Chondrocyte (in vitro differentiated cells): ENCODE results near the gene GRAMD1C. TPM values are rescaled to one million over a fixed set of nuclear protein-coding genes. Genes with fewer than 3 reads are reported as not detected.

Experiments
- DNase-seq: peaks from one replicate; pipeline ENCODE4 v3.0.0; 2021; ENCODE audit warnings: mixed read lengths, low spot score
- H3K27ac Mint-ChIP-seq: one replicate; pipeline ENCODE4 v1.8.0; 2021; ENCODE audit warnings: mild to moderate bottlenecking, moderate library complexity, mixed read lengths; ENCODE audit not compliant: unreplicated experiment
- H3K27me3 Mint-ChIP-seq: 2 replicates; pipeline ENCODE4 v1.8.0; 2021; ENCODE audit warnings: low read depth, mixed read lengths
- H3K36me3 Mint-ChIP-seq: 2 replicates; pipeline ENCODE4 v1.8.0; 2021; ENCODE audit warnings: low read depth, mixed read lengths
- H3K4me1 Mint-ChIP-seq: 2 replicates; pipeline ENCODE4 v1.8.0; 2021; ENCODE audit warnings: low read depth, mild to moderate bottlenecking, mixed read lengths
- H3K4me3 Mint-ChIP-seq: one replicate; pipeline ENCODE4 v1.8.0; 2021; ENCODE audit warnings: mild to moderate bottlenecking, moderate library complexity, mixed read lengths; ENCODE audit not compliant: unreplicated experiment
- H3K9me3 Mint-ChIP-seq: 2 replicates; pipeline ENCODE4 v1.8.0; 2021; ENCODE audit warnings: low read depth, mixed read lengths
- CTCF ChIP-seq: fragments of 200-600 bp; sonication (generic); IDR thresholded peaks from 2 replicates; pipeline ENCODE4 v1.5.0; 2021; ENCODE audit warnings: antibody characterized with exemption, mild to moderate bottlenecking, moderate library complexity
- total RNA-seq: library from RNA; stranded (reverse); gene quantifications from 3 replicates; pipeline ENCODE4 v1.2.1, GENCODE V29; 2021

The GRAMD1C gene
- total RNA-seq, 1 donor from 2014 or later, result 1.6 TPM

- no peak for TF ChIP-seq CTCF
- Mint-ChIP-seq H3K9me3 (peaks cover 5% of the 10 kb centered on the region), H3K27me3 (no peaks in the 10 kb centered on the region), H3K36me3 (no peaks in the 10 kb centered on the region), H3K4me1 (peaks cover 14% of the 10 kb centered on the region), H3K4me3 (no peak overlapping the region), H3K27ac (no peak overlapping the region)
- DNase-seq, result no peak
Observed at GRCh38 chr3:113828600-113828999, 10.0 kb upstream of the GRAMD1C start.

GRCh38 chr3:113829576-113830354, 8.8 kb upstream of the GRAMD1C start:
- Mint-ChIP-seq H3K27me3 (no peaks in the 10 kb centered on the region), H3K27ac (no peak overlapping the region), H3K4me3 (no peak overlapping the region), H3K36me3 (no peaks in the 10 kb centered on the region), H3K9me3 (peaks cover 5% of the 10 kb centered on the region), H3K4me1 (peaks cover 14% of the 10 kb centered on the region)
- no peak for TF ChIP-seq CTCF
- DNase-seq, result no peak

GRCh38 chr3:113831103-113831355, 7.6 kb upstream of the GRAMD1C start:
- peaks cover 14% of the 10 kb centered on the region for H3K4me1 Mint-ChIP-seq
- H3K36me3 Mint-ChIP-seq, result no peaks in the 10 kb centered on the region
- peaks cover 5% of the 10 kb centered on the region for H3K9me3 Mint-ChIP-seq
- H3K27me3 Mint-ChIP-seq, result no peaks in the 10 kb centered on the region
- no peak for TF ChIP-seq CTCF
- no peak for DNase-seq
- H3K4me3 Mint-ChIP-seq, result no peak overlapping the region
- no peak overlapping the region for H3K27ac Mint-ChIP-seq

- DNase-seq, result no peak
- Mint-ChIP-seq H3K4me1 (peaks cover 14% of the 10 kb centered on the region), H3K36me3 (no peaks in the 10 kb centered on the region), H3K9me3 (peaks cover 5% of the 10 kb centered on the region), H3K4me3 (no peak overlapping the region), H3K27ac (no peak overlapping the region), H3K27me3 (no peaks in the 10 kb centered on the region)
- no peak for TF ChIP-seq CTCF
Observed at GRCh38 chr3:113832477-113833164, 6.0 kb upstream of the GRAMD1C start.

GRCh38 chr3:113834983-113835382, 3.6 kb upstream of the GRAMD1C start:
- DNase-seq, result no peak
- no peak overlapping the region for H3K27ac Mint-ChIP-seq
- H3K27me3 Mint-ChIP-seq, result no peaks in the 10 kb centered on the region

More at GRCh38 chr3:113834983-113835382, 3.6 kb upstream of the GRAMD1C start:
- Mint-ChIP-seq H3K4me3 (no peak overlapping the region), H3K4me1 (peaks cover 22% of the 10 kb centered on the region), H3K9me3 (peaks cover 5% of the 10 kb centered on the region), H3K36me3 (no peaks in the 10 kb centered on the region)
- TF ChIP-seq CTCF, result no peak
